ENCODE results near the gene GLI3.

GLI3 gene

DNA sequence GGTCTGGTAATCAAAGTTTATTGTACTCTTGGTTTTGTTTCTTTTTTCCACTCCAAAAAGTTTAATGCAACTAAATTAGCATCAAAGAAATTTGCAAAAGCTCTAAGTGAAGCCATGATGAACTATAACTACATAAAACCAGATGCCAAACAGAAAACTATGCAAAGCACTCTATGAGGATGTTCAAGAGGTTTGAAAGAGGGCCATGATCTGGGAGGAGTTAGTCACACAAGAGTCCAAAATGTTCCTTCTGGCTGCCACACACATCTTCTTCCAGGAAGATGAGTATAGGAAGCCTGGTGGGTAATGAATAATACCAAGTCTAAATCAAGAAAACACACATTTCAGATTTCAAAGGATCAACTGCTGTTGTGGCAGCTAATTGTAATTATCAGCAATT, 28.4 kb downstream of the GLI3 start:
- TF ChIP-seq, protein P1, sequence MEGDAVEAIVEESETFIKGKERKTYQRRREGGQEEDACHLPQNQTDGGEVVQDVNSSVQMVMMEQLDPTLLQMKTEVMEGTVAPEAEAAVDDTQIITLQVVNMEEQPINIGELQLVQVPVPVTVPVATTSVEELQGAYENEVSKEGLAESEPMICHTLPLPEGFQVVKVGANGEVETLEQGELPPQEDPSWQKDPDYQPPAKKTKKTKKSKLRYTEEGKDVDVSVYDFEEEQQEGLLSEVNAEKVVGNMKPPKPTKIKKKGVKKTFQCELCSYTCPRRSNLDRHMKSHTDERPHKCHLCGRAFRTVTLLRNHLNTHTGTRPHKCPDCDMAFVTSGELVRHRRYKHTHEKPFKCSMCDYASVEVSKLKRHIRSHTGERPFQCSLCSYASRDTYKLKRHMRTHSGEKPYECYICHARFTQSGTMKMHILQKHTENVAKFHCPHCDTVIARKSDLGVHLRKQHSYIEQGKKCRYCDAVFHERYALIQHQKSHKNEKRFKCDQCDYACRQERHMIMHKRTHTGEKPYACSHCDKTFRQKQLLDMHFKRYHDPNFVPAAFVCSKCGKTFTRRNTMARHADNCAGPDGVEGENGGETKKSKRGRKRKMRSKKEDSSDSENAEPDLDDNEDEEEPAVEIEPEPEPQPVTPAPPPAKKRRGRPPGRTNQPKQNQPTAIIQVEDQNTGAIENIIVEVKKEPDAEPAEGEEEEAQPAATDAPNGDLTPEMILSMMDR (IDR thresholded peaks at IDR 0.05; ENCODE audit: poor library complexity, severe bottlenecking) = no peak
- DNase-seq (ENCODE audit: low spot score) (no peak), ATAC-seq (ENCODE audit: low read depth) (no peak)
- Histone ChIP-seq H3K36me3 (ENCODE audit: low read depth) (no peaks in the 10 kb centered on the region), H3K9me3 (ENCODE audit: severe bottlenecking) (no peaks in the 10 kb centered on the region), H3K4me1 (ENCODE audit: insufficient read depth, poor library complexity, severe bottlenecking) (no peaks in the 10 kb centered on the region), H3K4me3 (ENCODE audit: severe bottlenecking) (no peak overlapping the region), H3K27ac (ENCODE audit: poor library complexity, severe bottlenecking) (no peak overlapping the region), H3K27me3 (ENCODE audit: insufficient read depth, poor library complexity, severe bottlenecking) (no peaks in the 10 kb centered on the region)

DNA sequence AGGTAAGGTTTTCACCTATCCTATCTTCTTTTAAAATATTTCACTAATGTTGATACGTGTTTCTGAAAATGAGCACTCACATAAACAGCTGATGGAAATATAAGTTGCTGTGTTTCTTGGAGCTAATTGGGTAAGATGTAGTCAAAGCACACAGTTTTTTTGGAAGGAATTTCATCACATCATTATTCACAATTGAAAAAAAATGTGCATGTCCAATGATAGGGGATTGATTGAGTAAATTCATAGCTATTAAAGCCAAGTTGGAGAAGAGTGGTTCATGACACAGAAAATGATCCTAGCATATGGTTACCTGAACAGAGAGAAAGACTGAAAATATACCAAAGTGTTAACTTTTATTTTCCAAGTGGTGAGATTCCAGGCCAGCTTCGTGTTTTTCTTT, 29.6 kb downstream of the GLI3 start:
- DNase-seq (ENCODE audit: low spot score) (no peak), ATAC-seq (ENCODE audit: low read depth) (no peak)
- no peak overlapping the region for H3K4me3 ChIP-seq (ENCODE audit: severe bottlenecking)
- no peaks in the 10 kb centered on the region for H3K4me1 ChIP-seq (ENCODE audit: insufficient read depth, poor library complexity, severe bottlenecking)
- no peaks in the 10 kb centered on the region for H3K9me3 ChIP-seq (ENCODE audit: severe bottlenecking)
- H3K36me3 ChIP-seq (ENCODE audit: low read depth) = no peaks in the 10 kb centered on the region
- TF ChIP-seq, protein P1 (IDR thresholded peaks at IDR 0.05; ENCODE audit: poor library complexity, severe bottlenecking) = no peak
- no peaks in the 10 kb centered on the region for H3K27me3 ChIP-seq (ENCODE audit: insufficient read depth, poor library complexity, severe bottlenecking)
- H3K27ac ChIP-seq (ENCODE audit: poor library complexity, severe bottlenecking) = no peak overlapping the region

DNA sequence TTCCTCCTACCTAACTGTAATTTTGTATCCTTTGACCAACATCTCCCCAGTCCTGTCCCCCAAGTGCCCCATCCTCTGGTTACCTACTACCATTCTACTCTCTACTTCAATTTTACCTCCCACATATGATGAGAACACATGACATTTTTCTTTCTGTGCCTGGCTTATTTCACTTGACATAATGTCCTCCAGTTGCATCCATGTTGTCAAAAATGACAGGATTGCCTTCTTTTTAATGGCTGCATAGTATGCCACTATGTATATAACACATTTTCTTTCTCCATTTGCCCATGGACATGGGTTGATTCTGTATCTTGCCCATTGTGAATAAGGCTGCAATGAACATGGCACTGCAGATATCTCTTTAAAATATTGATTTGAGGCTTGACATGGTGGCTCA, 33.7 kb downstream of the GLI3 start:
- Histone ChIP-seq H3K27ac (ENCODE audit: poor library complexity, severe bottlenecking) (no peak overlapping the region), H3K27me3 (ENCODE audit: insufficient read depth, poor library complexity, severe bottlenecking) (no peaks in the 10 kb centered on the region), H3K4me1 (ENCODE audit: insufficient read depth, poor library complexity, severe bottlenecking) (peaks cover 10% of the 10 kb centered on the region), H3K4me3 (ENCODE audit: severe bottlenecking) (no peak overlapping the region), H3K9me3 (ENCODE audit: severe bottlenecking) (no peaks in the 10 kb centered on the region), H3K36me3 (ENCODE audit: low read depth) (no peaks in the 10 kb centered on the region)
- no peak for ATAC-seq (ENCODE audit: low read depth)
- DNase-seq (ENCODE audit: low spot score) = no peak
- TF ChIP-seq, protein P1 (IDR thresholded peaks at IDR 0.05; ENCODE audit: poor library complexity, severe bottlenecking) = no peak

DNA sequence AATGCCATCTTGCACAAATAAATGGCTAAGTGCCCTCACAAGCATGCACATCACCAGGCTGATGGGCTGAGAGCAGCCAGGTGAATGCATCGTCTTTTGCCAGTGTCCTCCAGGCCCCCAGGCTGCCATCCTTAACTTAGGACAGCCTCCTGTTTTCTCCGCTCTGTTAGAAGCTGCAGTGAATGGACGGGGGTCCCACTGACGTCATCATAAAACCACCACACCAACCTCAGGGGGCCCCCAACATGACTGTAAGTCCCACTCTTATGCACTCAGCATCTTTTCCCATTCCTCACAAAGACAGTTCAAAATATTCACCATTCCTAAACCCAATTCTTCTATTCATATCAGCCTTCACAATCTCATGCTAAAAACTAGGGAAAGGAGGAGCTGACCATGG, 34.4 kb downstream of the GLI3 start:
- TF ChIP-seq, protein P1 (IDR thresholded peaks at IDR 0.05; ENCODE audit: poor library complexity, severe bottlenecking) = no peak

DNA sequence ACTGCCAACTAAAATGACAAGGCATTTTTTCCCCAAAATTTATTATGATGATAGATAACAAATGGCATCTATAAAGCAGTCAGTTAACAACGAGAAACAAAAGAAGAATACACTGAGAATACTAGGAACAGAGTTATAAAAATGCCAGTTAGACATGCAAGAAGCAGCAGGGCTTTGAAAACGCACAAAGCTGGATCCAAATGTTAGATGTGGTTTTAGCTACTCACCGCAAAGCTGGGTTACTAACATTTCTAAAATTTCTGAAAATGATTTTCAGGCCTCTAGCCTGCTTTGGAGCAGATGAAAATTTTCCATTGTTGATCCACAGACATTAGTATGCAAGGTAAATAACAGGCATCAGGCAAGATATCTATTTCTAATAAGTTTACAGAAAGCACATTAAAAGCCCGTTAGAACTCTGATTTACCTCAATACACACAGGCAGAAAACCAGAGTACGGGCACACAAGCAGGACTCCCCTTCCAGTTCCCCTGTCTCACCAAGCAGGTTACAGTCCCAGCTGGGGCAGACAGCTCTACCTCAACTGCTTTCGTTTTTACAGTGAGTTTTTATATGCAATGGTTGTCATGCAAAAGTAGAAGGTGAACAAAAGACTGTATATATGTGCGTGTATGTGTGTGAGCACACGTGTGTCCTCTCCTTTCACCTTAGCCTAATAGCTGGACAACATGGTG, 37.9 kb downstream of the GLI3 start:
- no peak for DNase-seq (ENCODE audit: low spot score)
- Histone ChIP-seq H3K4me1 (ENCODE audit: insufficient read depth, poor library complexity, severe bottlenecking) (peaks cover 24% of the 10 kb centered on the region), H3K27ac (ENCODE audit: poor library complexity, severe bottlenecking) (peak overlapping the region; percentile 52), H3K9me3 (ENCODE audit: severe bottlenecking) (no peaks in the 10 kb centered on the region), H3K4me3 (ENCODE audit: severe bottlenecking) (no peak overlapping the region), H3K27me3 (ENCODE audit: insufficient read depth, poor library complexity, severe bottlenecking) (no peaks in the 10 kb centered on the region), H3K36me3 (ENCODE audit: low read depth) (no peaks in the 10 kb centered on the region)
- TF ChIP-seq, protein P1 (IDR thresholded peaks at IDR 0.05; ENCODE audit: poor library complexity, severe bottlenecking) = no peak
- ATAC-seq (ENCODE audit: low read depth) = no peak

More for the DNA sequence above, 34.4 kb downstream of the GLI3 start:
- Histone ChIP-seq H3K36me3 (ENCODE audit: low read depth) (no peaks in the 10 kb centered on the region), H3K27ac (ENCODE audit: poor library complexity, severe bottlenecking) (no peak overlapping the region), H3K9me3 (ENCODE audit: severe bottlenecking) (no peaks in the 10 kb centered on the region), H3K4me3 (ENCODE audit: severe bottlenecking) (no peak overlapping the region), H3K4me1 (ENCODE audit: insufficient read depth, poor library complexity, severe bottlenecking) (peaks cover 16% of the 10 kb centered on the region), H3K27me3 (ENCODE audit: insufficient read depth, poor library complexity, severe bottlenecking) (no peaks in the 10 kb centered on the region)
- ATAC-seq (ENCODE audit: low read depth) (no peak), DNase-seq (ENCODE audit: low spot score) (no peak)

All from RWPE2 (cell line).